ENCODE data around the gene GINS2. TPM values are rescaled to one million over a fixed set of nuclear protein-coding genes. Genes with fewer than 3 reads are reported as not detected.
A peak's percentile ranks its signal among the peaks of the same experiment; 100 is the strongest.

Gene GINS2
- total and polyA plus RNA-seq, 12 donors = 0.06 to 7.5 (median 1.5) TPM

- no peak overlapping the region for H3K4me3 ChIP-seq
- H3K27me3 ChIP-seq = no peaks in the 10 kb centered on the region
- WGBS, 4 donors = 58 to 65% (median 59%) methylated on average over 4 of the region's 4 CpGs
- H3K4me1 ChIP-seq (replicated peaks in 1 of 2) = peaks cover 15 to 25% of the 10 kb centered on the region in 2 donors
- peaks cover 0 to 44% of the 10 kb centered on the region in 2 donors for H3K36me3 ChIP-seq (replicated peaks in 1 of 2)
- intact Hi-C loops (cut with DNase I) = no loop called here
- peak overlapping the region in 2 of 5 donors; percentile 89 to 95 for H3K27ac ChIP-seq
- no peak for TF ChIP-seq POLR2A (IDR thresholded peaks at IDR 0.05)
- TF ChIP-seq CTCF (IDR thresholded peaks at IDR 0.05) = peak in 5 of 6 experiments; percentile 28 to 48 (median 42)
- H3K9me3 ChIP-seq (replicated peaks in 1 of 3) = no peaks in the 10 kb centered on the region
- DNase-seq = no peak
Observed at GRCh38 chr16:85675251-85675874, 13.4 kb downstream of the GINS2 start.

GRCh38 chr16:85674828-85675227 lies 13.9 kb downstream of the GINS2 start:
- 89 to 93% (median 91%) methylated on average over 6 of the region's 6 CpGs for WGBS, 4 donors
- H3K4me1 ChIP-seq (replicated peaks in 1 of 2) = peaks cover 15 to 25% of the 10 kb centered on the region in 2 donors
- no peak for DNase-seq
- peak overlapping the region in 4 of 5 donors; percentile 66 to 95 (median 86) for H3K27ac ChIP-seq
- H3K4me3 ChIP-seq = no peak overlapping the region
- intact Hi-C loops (cut with DNase I) = no loop called here
- TF ChIP-seq CTCF (IDR thresholded peaks at IDR 0.05) (no peak), POLR2A (IDR thresholded peaks at IDR 0.05) (no peak)
- peaks cover 0 to 50% of the 10 kb centered on the region in 2 donors for H3K36me3 ChIP-seq (replicated peaks in 1 of 2)
- no peaks in the 10 kb centered on the region for H3K9me3 ChIP-seq (replicated peaks in 1 of 3)
- no peaks in the 10 kb centered on the region for H3K27me3 ChIP-seq

GRCh38 chr16:85674418-85674755 lies 14.4 kb downstream of the GINS2 start:
- H3K4me1 ChIP-seq (replicated peaks in 1 of 2) = peaks cover 15 to 25% of the 10 kb centered on the region in 2 donors
- no peak overlapping the region for H3K4me3 ChIP-seq
- peaks cover 0 to 54% of the 10 kb centered on the region in 2 donors for H3K36me3 ChIP-seq (replicated peaks in 1 of 2)
- intact Hi-C loops (cut with DNase I) = no loop called here
- no peak for DNase-seq
- H3K9me3 ChIP-seq (replicated peaks in 1 of 3) = no peaks in the 10 kb centered on the region
- H3K27ac ChIP-seq = peak overlapping the region; percentile 65 to 95 (median 83)
- 42 to 57% (median 49%) methylated on average over 4 of the region's 4 CpGs for WGBS, 4 donors
- H3K27me3 ChIP-seq = no peaks in the 10 kb centered on the region
- TF ChIP-seq CTCF (IDR thresholded peaks at IDR 0.05) (no peak), POLR2A (IDR thresholded peaks at IDR 0.05) (no peak)

- no peaks in the 10 kb centered on the region for H3K9me3 ChIP-seq (replicated peaks in 1 of 3)
- DNase-seq = peak; percentile 74 to 95 (median 91)
- H3K27me3 ChIP-seq = no peaks in the 10 kb centered on the region
- peaks cover 0 to 60% of the 10 kb centered on the region in 2 donors for H3K36me3 ChIP-seq (replicated peaks in 1 of 2)
- 34 to 50% (median 42%) methylated on average over 19 of the region's 19 CpGs for WGBS, 4 donors
- TF ChIP-seq POLR2A (IDR thresholded peaks at IDR 0.05) (peak in 1 of 2 donors; percentile 62), CTCF (IDR thresholded peaks at IDR 0.05) (no peak)
- H3K27ac ChIP-seq = peak overlapping the region; percentile 65 to 95 (median 83)
- intact Hi-C loops (cut with DNase I) = no loop called here
- peak overlapping the region in 1 of 4 donors; percentile 17 for H3K4me3 ChIP-seq
- H3K4me1 ChIP-seq (replicated peaks in 1 of 2) = peaks cover 15 to 25% of the 10 kb centered on the region in 2 donors
Observed at GRCh38 chr16:85673529-85674417, 15.0 kb downstream of the GINS2 start.

Data from adrenal gland (tissue), 12 donors.